ENCODE results near the gene POLR3B.

DNA sequence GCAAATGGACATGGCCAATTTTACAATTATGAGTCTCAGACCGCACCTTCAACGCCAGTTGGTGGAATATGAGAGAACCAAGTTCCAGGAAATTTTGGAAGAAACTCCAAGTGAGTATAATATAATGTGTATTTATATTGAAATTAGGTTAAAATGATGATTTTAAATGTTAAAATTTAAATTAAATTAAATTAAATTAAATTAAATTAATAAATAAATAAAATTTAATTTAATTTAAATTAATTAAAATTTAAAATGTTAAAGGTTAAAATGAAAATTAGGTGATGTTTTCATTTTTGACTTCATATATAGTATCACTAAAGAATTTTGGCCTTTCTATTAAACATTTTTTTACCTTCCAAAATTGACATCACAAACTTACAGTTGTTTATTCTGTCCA lies 34.0 kb upstream of the POLR3B start:
- TF ChIP-seq POLR2A (IDR thresholded peaks at IDR 0.05): no peak
- TF ChIP-seq, protein P1, sequence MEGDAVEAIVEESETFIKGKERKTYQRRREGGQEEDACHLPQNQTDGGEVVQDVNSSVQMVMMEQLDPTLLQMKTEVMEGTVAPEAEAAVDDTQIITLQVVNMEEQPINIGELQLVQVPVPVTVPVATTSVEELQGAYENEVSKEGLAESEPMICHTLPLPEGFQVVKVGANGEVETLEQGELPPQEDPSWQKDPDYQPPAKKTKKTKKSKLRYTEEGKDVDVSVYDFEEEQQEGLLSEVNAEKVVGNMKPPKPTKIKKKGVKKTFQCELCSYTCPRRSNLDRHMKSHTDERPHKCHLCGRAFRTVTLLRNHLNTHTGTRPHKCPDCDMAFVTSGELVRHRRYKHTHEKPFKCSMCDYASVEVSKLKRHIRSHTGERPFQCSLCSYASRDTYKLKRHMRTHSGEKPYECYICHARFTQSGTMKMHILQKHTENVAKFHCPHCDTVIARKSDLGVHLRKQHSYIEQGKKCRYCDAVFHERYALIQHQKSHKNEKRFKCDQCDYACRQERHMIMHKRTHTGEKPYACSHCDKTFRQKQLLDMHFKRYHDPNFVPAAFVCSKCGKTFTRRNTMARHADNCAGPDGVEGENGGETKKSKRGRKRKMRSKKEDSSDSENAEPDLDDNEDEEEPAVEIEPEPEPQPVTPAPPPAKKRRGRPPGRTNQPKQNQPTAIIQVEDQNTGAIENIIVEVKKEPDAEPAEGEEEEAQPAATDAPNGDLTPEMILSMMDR (IDR thresholded peaks at IDR 0.05): no peak

Data from transverse colon (tissue), 3 donors.